CD4-positive, alpha-beta T cell treated with Interferon alpha-2 for 1 hour (primary cell): ENCODE data around the gene MNS1.
A peak's percentile ranks its signal among the peaks of the same experiment; 100 is the strongest.
"Not testable (repeated sequence)": the region's sequence is repeated elsewhere in the genome, so short reads cannot be mapped to it uniquely, and the experiment has no call there.

Experiments
- DNase-seq, 2 donors: peaks; one replicate each; pipeline ENCODE4 v3.0.0-alpha.2; 2020 to 2022

MNS1 gene, protein sequence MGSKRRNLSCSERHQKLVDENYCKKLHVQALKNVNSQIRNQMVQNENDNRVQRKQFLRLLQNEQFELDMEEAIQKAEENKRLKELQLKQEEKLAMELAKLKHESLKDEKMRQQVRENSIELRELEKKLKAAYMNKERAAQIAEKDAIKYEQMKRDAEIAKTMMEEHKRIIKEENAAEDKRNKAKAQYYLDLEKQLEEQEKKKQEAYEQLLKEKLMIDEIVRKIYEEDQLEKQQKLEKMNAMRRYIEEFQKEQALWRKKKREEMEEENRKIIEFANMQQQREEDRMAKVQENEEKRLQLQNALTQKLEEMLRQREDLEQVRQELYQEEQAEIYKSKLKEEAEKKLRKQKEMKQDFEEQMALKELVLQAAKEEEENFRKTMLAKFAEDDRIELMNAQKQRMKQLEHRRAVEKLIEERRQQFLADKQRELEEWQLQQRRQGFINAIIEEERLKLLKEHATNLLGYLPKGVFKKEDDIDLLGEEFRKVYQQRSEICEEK

GRCh38 chr15:56464893-56465520 is at the start of gene MNS1:
Gene MNS1, minus strand, starts transcription at chr15:56465137. Its CDS starts 165 bp downstream, at chr15:56464972.
- DNase-seq = peak; percentile 67 to 87

GRCh38 chr15:56496635-56497034 is 31.7 kb upstream of the MNS1 start:
- peak in 1 of 2 donors; percentile 49 for DNase-seq

DNA sequence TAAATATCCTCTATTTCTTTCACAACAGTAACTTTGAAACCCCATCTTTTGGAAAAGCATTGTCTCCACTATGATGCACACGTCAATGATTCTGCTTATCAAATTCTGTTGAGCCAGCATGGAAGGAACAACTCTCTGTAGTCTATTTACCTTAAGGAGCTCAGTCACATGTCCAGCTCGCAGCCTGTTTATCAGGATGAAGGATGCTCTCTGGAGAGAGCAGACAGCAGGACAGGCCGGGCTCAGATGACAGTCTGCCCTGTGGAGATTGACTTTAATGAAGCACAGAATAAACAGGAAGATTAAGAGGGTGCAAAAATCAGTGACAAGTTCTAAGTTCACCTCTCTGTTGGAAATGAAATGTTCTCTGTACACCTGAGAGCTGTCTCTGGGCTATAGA is 30.6 kb upstream of the MNS1 start:
- DNase-seq = no peak

DNA sequence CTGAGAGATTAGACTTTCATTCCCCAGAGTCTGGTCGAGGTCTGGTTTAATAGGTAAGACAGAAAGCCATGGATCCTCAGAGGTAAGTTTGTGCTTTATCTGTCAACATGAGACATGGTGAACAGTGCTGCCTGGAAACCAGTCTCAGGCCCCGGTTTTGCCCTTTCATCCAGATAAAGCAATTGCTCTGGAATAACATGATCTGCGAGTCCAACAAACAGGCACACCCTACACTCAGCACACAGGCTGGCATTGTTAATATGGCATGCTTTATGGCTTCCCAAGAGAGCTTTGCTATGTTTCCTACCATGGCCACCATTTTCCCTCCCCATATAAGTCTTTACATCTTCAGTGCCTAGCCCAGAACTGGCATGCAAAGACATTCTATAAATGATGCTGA is 30.1 kb upstream of the MNS1 start:
- DNase-seq = no peak

- no peak for DNase-seq
Measured at GRCh38 chr15:56492791-56493555, 28.0 kb upstream of the MNS1 start.

GRCh38 chr15:56492236-56492635 is 27.3 kb upstream of the MNS1 start:
- no peak for DNase-seq

DNA sequence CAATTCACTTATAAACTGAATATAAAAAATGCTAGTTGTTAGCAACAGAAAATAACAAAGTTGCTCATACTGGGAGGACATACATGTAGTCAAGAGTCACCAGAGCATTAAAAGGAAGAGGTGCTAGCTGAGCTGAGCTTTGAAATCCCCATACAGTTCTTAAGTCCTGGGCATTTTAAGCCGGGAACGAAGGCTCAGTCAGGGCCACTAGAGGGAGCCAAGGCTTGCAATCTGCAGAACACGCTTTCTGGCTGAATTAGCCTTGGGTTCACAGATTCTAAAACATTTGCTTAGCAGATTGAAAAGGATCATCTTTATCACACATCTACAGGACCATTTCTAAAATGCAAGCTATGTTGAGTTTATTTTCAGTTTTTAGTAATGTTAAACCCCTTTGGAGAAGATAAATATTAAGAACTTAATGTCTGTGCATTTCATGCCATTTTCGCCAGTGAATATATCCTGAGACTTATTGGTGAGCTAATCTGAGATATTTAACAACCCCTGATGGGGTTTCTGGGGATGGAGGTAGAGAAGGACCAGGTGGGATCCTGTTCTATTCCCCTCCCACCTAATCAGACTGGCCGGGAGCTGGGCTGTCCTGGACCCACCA is 26.3 kb upstream of the MNS1 start:
- peak; percentile 36 to 51 for DNase-seq

GRCh38 chr15:56490461-56490860 is 25.5 kb upstream of the MNS1 start:
- no peak for DNase-seq

GRCh38 chr15:56486206-56486605 is 21.3 kb upstream of the MNS1 start:
- not testable (repeated sequence) for DNase-seq

DNA sequence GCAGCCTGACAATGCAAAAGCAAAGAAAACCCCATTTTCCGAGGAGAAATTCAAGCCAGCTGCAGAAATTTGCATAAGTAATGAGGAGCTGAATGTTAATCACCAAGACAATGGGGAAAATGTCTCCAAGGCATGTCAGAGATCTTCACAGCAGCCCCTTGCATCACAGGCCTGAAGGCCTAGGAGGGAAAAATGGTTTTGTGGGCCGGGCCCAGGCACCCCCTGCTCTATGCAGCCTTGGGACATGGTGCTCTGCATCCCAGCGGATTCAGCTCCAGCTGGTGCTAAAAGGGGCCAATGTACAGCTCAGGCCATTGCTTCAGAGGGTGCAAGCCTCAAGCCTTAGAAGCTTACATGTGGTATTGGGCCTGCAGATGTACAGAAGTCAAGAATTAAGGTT is 20.5 kb upstream of the MNS1 start:
- not testable (repeated sequence) for DNase-seq

- DNase-seq = no peak
Measured at GRCh38 chr15:56484287-56484686, 19.4 kb upstream of the MNS1 start.

DNA sequence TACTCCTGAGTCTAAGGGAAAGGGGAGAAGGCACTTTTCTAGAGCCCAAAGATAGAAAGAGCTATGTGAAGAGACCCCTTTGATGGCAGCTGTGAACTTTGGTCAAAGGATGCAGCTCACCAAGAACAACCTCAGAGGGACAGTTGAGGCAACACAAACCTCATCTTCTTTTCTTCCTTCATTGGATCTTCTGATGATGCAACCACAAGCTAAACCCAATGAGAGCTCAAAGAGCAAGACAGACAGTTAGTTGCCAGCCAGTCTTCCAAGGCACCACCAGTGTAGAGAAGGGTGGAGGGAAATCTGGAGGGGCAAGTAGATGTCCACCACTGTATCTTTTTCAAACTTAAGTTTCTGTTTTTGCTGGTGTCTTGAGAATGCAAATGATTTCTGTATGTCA is 10.4 kb upstream of the MNS1 start:
- no peak for DNase-seq

GRCh38 chr15:56473017-56473416 is 8.1 kb upstream of the MNS1 start:
- no peak for DNase-seq

DNA sequence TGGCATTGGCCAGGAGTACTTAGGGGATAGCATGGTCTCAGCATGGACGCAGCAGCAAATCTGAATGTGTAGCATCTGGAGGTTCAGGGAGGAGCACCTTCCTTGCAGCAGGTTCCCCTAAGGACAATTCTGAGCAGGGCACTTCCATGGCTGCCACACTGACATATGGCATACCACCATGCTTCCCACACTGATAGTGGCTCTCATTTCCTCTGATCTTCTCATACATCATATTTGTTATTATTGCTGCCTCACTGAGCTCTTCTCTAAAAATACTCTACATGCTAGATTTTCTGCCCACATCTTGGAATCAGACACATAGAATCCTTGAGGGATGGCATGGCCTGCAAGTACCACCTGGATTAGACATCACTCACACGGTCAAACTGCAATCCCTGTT is 7.3 kb upstream of the MNS1 start:
- DNase-seq = no peak

GRCh38 chr15:56471440-56472069 is 6.6 kb upstream of the MNS1 start:
- DNase-seq = no peak

GRCh38 chr15:56469483-56469882 is 4.5 kb upstream of the MNS1 start:
- DNase-seq = no peak

DNA sequence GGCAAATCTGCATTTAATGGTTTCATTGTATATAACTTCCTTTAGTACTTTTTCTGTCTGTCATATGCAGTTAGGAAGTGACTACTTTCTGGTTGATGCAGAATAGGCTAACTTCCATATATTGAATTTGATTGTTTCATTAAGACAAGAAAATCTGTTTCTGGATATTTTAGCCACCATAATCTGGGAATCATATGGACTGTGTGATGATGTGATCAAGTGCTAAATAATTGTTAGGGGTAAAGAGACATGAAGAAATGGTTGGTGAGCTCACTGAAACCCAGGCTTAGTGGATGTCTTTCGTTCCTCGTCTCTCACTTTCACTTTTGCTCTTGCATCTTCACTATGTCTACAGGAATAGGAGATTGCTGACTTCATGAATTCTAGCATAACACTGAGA is 3.5 kb upstream of the MNS1 start:
- peak in 1 of 2 donors; percentile 17 for DNase-seq

DNA sequence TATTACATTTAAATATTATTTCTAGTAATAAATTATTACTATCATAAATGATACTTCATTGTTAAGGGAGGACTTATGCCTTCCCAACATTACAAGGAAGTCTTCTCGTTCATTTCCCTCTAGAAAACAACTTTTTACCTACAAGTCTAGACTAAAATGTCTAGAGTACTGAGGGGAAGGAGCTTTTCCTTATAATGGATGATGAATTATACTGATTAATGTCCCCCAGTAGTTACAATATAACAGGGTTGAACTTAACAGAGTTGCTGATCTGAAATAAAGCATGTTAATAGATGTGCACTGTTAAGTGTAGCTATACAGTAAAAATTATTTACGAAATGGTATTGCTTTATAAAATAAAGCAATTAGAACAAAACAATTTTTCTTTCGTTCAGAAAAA is 2.7 kb upstream of the MNS1 start:
- no peak for DNase-seq

DNA sequence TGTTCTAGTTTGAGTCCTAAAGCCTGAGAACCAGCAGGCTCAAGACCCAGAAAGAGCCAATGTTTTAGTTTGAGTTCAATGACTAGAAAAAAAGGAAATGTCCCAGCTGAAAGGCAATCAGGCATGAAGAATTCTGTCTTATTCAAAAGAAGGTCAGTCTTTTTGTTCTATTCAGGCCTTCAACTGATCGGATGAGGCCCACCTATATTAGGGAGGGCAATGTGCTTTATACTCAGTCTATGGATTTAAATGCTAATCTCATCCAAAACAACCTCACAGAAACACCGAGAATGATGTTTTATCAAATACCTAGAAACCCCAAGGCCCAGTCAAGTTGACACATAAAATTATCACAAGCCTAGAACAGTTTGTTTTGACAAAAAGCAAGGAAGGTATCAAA is 4.0 kb downstream of the MNS1 start:
- DNase-seq = no peak

GRCh38 chr15:56460071-56460470 is 4.9 kb downstream of the MNS1 start:
- DNase-seq = no peak

DNA sequence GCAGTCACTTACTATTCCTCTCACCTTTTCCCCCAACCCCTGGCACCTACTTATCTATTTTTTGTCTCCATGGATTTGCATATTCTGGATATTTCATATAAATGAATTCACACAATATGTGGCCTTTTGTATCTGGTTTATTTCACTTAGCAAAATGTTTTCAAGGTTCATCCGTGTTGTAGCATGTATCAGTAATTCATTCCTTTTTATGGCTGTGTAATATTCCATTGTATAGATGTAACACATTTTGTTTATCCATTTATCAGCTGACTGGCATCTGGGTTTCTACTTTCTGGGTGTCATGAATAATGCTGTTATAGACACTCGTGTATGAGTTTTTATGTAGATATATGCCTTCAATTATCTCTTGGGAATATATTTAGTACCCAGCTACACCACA is 5.8 kb downstream of the MNS1 start:
- no peak for DNase-seq

DNA sequence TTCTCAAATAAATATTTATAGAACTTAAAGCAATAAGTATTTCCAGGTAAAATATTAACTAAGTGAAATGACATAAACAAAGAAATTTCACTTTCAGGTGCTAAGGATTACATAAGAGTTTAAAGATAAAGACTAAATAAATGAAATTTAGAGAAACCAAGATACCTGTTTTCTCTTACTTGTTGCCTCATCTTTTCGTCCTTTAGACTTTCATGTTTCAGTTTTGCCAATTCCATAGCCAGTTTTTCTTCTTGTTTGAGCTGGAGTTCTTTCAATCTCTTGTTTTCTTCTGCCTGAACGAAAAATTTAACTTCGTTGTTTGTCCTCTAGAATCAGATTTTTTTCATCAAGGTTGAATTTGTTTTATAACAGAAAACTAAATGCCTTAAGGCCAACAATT is 8.7 kb downstream of the MNS1 start:
- DNase-seq = no peak

- no peak for DNase-seq
Measured at GRCh38 chr15:56454836-56455235, 10.1 kb downstream of the MNS1 start.
